IPS-NIHi7 (cell line): Measurements from ENCODE around the gene OR1F1.
A peak's percentile ranks its signal among the peaks of the same experiment; 100 is the strongest.
"Not testable (repeated sequence)": the region's sequence is repeated elsewhere in the genome, so short reads cannot be mapped to it uniquely, and the experiment has no call there.

Source experiments
- DNase-seq: peaks from one replicate; pipeline ENCODE4 v3.0.0; 2012; ENCODE audit warnings: mixed read lengths; ENCODE audit errors: extremely low spot score

Gene OR1F1

GRCh38 chr16:3198334-3199072 is 10.5 kb downstream of the OR1F1 start:
- DNase-seq = no peak

GRCh38 chr16:3202903-3203539 is 15.0 kb downstream of the OR1F1 start:
- no peak for DNase-seq

- not testable (repeated sequence) for DNase-seq
These were observed 17.9 kb downstream of the OR1F1 start for GRCh38 chr16:3205939-3206338.

- no peak for DNase-seq
These were observed 19.3 kb downstream of the OR1F1 start for GRCh38 chr16:3207086-3207953.

- no peak for DNase-seq
These were observed 24.0 kb downstream of the OR1F1 start for GRCh38 chr16:3212006-3212405.

- DNase-seq = no peak
These were observed 24.6 kb downstream of the OR1F1 start for GRCh38 chr16:3212567-3212966.

- DNase-seq = no peak
These were observed 27.0 kb downstream of the OR1F1 start for GRCh38 chr16:3214904-3215600.

GRCh38 chr16:3215601-3216262 is 27.7 kb downstream of the OR1F1 start:
- DNase-seq = no peak

- no peak for DNase-seq
These were observed 28.2 kb downstream of the OR1F1 start for GRCh38 chr16:3216263-3216640.

- no peak for DNase-seq
These were observed 32.8 kb downstream of the OR1F1 start for GRCh38 chr16:3220839-3221238.

- no peak for DNase-seq
These were observed 36.0 kb downstream of the OR1F1 start for GRCh38 chr16:3223913-3224515.

- DNase-seq = no peak
These were observed 46.5 kb downstream of the OR1F1 start for GRCh38 chr16:3234543-3234856.

- DNase-seq = peak; percentile 98
These were observed 47.0 kb downstream of the OR1F1 start, which contains the start of gene ZNF200 for GRCh38 chr16:3234857-3235561. TSS of gene ZNF200 (minus strand) at chr16:3235158. CDS start at chr16:3233755, 1,403 bp downstream.

- no peak for DNase-seq
These were observed 48.1 kb downstream of the OR1F1 start for GRCh38 chr16:3235856-3236669.

- no peak for DNase-seq
These were observed 53.8 kb downstream of the OR1F1 start for GRCh38 chr16:3241761-3242160.

- no peak for DNase-seq
These were observed 54.7 kb downstream of the OR1F1 start for GRCh38 chr16:3242709-3243108.

- no peak for DNase-seq
These were observed 55.9 kb downstream of the OR1F1 start for GRCh38 chr16:3243882-3244281.

- no peak for DNase-seq
These were observed 58.0 kb downstream of the OR1F1 start for GRCh38 chr16:3246002-3246401.

GRCh38 chr16:3246876-3247275 is 58.9 kb downstream of the OR1F1 start:
- DNase-seq = no peak

- no peak for DNase-seq
These were observed 60.6 kb downstream of the OR1F1 start for GRCh38 chr16:3248596-3248995.
